GM12878 (cell line): ENCODE measurements around the gene BRAT1. TPM values are rescaled to one million over a fixed set of nuclear protein-coding genes. Genes with fewer than 3 reads are reported as not detected.

ENCODE experiments used
- ATAC-seq: fragments of 200-7000 bp; cut with Tn5 transposase; 3 replicates; pipeline ENCODE4 v1.9.1; 2020; ENCODE audit warnings: mild to moderate bottlenecking, moderate library complexity
- BruUV-seq: library from RNA; stranded (reverse); fragments of 400-500 nt; replicated peaks from 2 replicates; lab custom pipeline; 2021; lab: Mats Ljungman, UMichigan
- CTCF ChIA-PET: fragments of 300-600 bp; sonication (Branson Sonifier 250); formaldehyde crosslinking; extraction: SDS; loops from one replicate; lab custom pipeline; 2021; ENCODE audit warnings: inconsistent platforms; lab: Yijun Ruan, JAX
- POLR2A ChIA-PET: fragments of 350-600 bp; formaldehyde crosslinking; extraction: SDS; loops from one replicate; lab custom pipeline; 2021; ENCODE audit warnings: inconsistent platforms; lab: Charles Lee
- RAD21 ChIA-PET: fragments of 300-600 bp; sonication (Branson Sonifier 250); formaldehyde crosslinking; loops from one replicate; lab custom pipeline; 2023; ENCODE audit warnings: antibody characterized with exemption; ENCODE audit not compliant: unreplicated experiment; lab: Charles Lee
- SMC1A ChIA-PET: fragments of 300-600 bp; sonication (Branson Sonifier 250); formaldehyde crosslinking; loops from one replicate; lab custom pipeline; 2023; ENCODE audit not compliant: unreplicated experiment, uncharacterized antibody; lab: Charles Lee
- DNase-seq: peaks from one replicate; pipeline ENCODE4 v3.0.0-alpha.2; 2011; ENCODE audit warnings: low read depth, low spot score
- FAIRE-seq: peaks from 3 replicates; lab custom pipeline; 2011; peaks lifted over from hg19 to GRCh38; lab: Jason Lieb, UNC
- H2AFZ ChIP-seq: 2 replicates; pipeline ENCODE4 v1.6.0; 2011; ENCODE audit warnings: low read depth, low read length, control low read depth; ENCODE audit not compliant: control insufficient read depth
- H3K27ac ChIP-seq: 2 replicates; pipeline ENCODE4 v1.5.1; 2011; ENCODE audit warnings: control low read depth; ENCODE audit not compliant: control insufficient read depth, insufficient read depth
- H3K27me3 ChIP-seq, 2 experiments: replicated peaks in 1 of 2; 2 replicates each; pipeline versions ENCODE4 v1.6.0 to v1.6.1; 2011; ENCODE audit warnings: low read length in 1 of 2; ENCODE audit not compliant: control insufficient read depth in 2 of 2, insufficient read depth in 2 of 2
- H3K36me3 ChIP-seq, 2 experiments: 2 replicates each; pipeline ENCODE4 v1.5.1; 2011; ENCODE audit warnings: low read length in 1 of 2; ENCODE audit not compliant: control insufficient read depth in 2 of 2, insufficient read depth in 2 of 2
- H3K4me1 ChIP-seq: 2 replicates; pipeline ENCODE4 v1.6.1; 2011; ENCODE audit warnings: mild to moderate bottlenecking, low read length, moderate library complexity, mixed read lengths; ENCODE audit not compliant: control insufficient read depth, insufficient read depth
- H3K4me2 ChIP-seq: 2 replicates; pipeline ENCODE4 v1.6.0; 2011; ENCODE audit warnings: control low read depth; ENCODE audit not compliant: control insufficient read depth, insufficient read depth
- H3K4me3 ChIP-seq: fragments of 200-600 bp; sonication (generic); 2 replicates; pipeline ENCODE4 v1.5.1; 2016
- H3K79me2 ChIP-seq: 2 replicates; pipeline ENCODE4 v1.6.0; 2011; ENCODE audit warnings: low read length; ENCODE audit not compliant: control insufficient read depth, insufficient read depth
- H3K9ac ChIP-seq: 2 replicates; pipeline ENCODE4 v1.8.0; 2011; ENCODE audit warnings: low read length, control low read depth, mixed read lengths; ENCODE audit not compliant: control insufficient read depth, insufficient read depth
- H3K9me3 ChIP-seq: replicated peaks from 3 replicates; pipeline ENCODE4 v1.5.1; 2011; ENCODE audit warnings: mild to moderate bottlenecking, low read length; ENCODE audit not compliant: control insufficient read depth, insufficient read depth
- H4K20me1 ChIP-seq: 2 replicates; pipeline ENCODE4 v1.6.0; 2011; ENCODE audit not compliant: control insufficient read depth, insufficient read depth
- HDAC2 ChIP-seq: fragments of 200-600 bp; sonication (generic); IDR thresholded peaks from 2 replicates; pipeline ENCODE4 v1.6.1; 2017
- JUNB ChIP-seq: IDR thresholded peaks from 2 replicates; pipeline ENCODE4 v1.6.1; 2016; ENCODE audit warnings: antibody characterized with exemption, mild to moderate bottlenecking
- ZBTB11 ChIP-seq: fragments of 450-650 bp; formaldehyde crosslinking; IDR thresholded peaks from 2 replicates; pipeline ENCODE4 v1.5.0; 2022; ENCODE audit warnings: mild to moderate bottlenecking, missing genetic modification characterization
- WGBS: methylation state at CpG from one replicate; pipeline ENCODE4 v1.1.6; 2016; ENCODE audit warnings: low lambda C conversion rate; ENCODE audit not compliant: insufficient replicate concordance, insufficient coverage; ENCODE audit errors: missing lambda C conversion rate; 5-methylcytosine and 5-hydroxymethylcytosine counted together
- in situ Hi-C: fragments of 300-500 bp; cut with MboI; formaldehyde crosslinking; loops from 9 replicates; pipeline ENCODE4 v1.14.3; 2018; ENCODE audit warnings: mixed read lengths
- intact Hi-C: fragments of 100-400 bp; cut with micrococcal nuclease; formaldehyde crosslinking; loops from one replicate; pipeline ENCODE4 v1.14.2; 2022; ENCODE audit not compliant: unreplicated experiment
- polyA plus RNA-seq, 11 experiments: library from polyadenylated mRNA; depleted of rRNA in 4 of 11; unstranded in 6 of 11; stranded (reverse) in 5 of 11; fragments of >200 nt; fragmentation: Nextera tagmentation in 4 of 11; fragmentation: Illumina TruSeq in 1 of 11; extraction: Ambion mirVana in 4 of 11; extraction: Trizol in 1 of 11; gene quantifications; 1 replicate in 1 of 11; 2 replicates in 10 of 11; pipeline versions ENCODE4 v1.2.1 to v1.2.3, GENCODE V29; 2011 to 2016; ENCODE audit warnings: inconsistent platforms in 2 of 11, missing spikeins in 2 of 11, low read depth in 1 of 11
- total RNA-seq, 4 experiments: library from RNA; depleted of rRNA in 3 of 4; stranded (reverse); fragments of >200 nt in 3 of 4; fragmentation: Illumina TruSeq in 1 of 4; extraction: Trizol in 1 of 4; gene quantifications; 2 replicates each; pipeline versions ENCODE4 v1.2.1 to v1.2.3, GENCODE V29; 2013 to 2021

Gene BRAT1
- total and polyA plus RNA-seq, 10 of the 15 experiments (the other 5 are each of a cell fraction or from before 2014, with no cell fraction given), result 0.13 to 53.3 (median 16.0) TPM

- Histone ChIP-seq H3K27ac (no peak overlapping the region), H3K36me3 (no peaks in the 10 kb centered on the region), H3K4me1 (peaks cover 21% of the 10 kb centered on the region), H3K9me3 (no peaks in the 10 kb centered on the region), H4K20me1 (no peaks in the 10 kb centered on the region), H2AFZ (no peak overlapping the region), H3K4me2 (peak overlapping the region; percentile 44), H3K9ac (no peak overlapping the region), H3K79me2 (no peaks in the 10 kb centered on the region), H3K27me3 (peaks cover 0 to 11% of the 10 kb centered on the region in 2 experiments; a peak in 3 of 4 replicates), H3K4me3 (peak overlapping the region; percentile 22; the same call in 1 of the 2 replicates)
- in situ Hi-C loops (no loop called here), intact Hi-C loops (no loop called here)
- POLR2A ChIA-PET, result interaction anchor here (0.6 to 2.3 kb wide), 3 partner anchors 9 to 33 kb away, joined by 4 to 8 read pairs (median 4); no protein-coding TSS in a partner anchor
- 1% methylated on average over 6 of the region's 12 CpGs for WGBS
- no peak for DNase-seq
- BruUV-seq, result no TSS peak
- SMC1A ChIA-PET, result no interaction called here
- CTCF ChIA-PET, result no interaction called here
- RAD21 ChIA-PET, result interaction anchor here (1.1 to 1.2 kb wide), 2 partner anchors 8 to 11 kb away, joined by 3 to 4 read pairs; no protein-coding TSS in a partner anchor
- TF ChIP-seq HDAC2, result no peak
- TF ChIP-seq JUNB, result no peak
- TF ChIP-seq ZBTB11, result no peak
- TF ChIP-seq, all 136 proteins: peak for 0
- ATAC-seq, result no peak
- no peak for FAIRE-seq
Measured at GRCh38 chr7:2520761-2521290, 34.5 kb downstream of the BRAT1 start.
